Parathyroid adenoma (tissue), 2 donors: Measurements from ENCODE around the gene SHC2.
"Not testable (repeated sequence)": the region's sequence is repeated elsewhere in the genome, so short reads cannot be mapped to it uniquely, and the experiment has no call there.

ENCODE experiments used
- H2AFZ ChIP-seq: fragments of 300-600 bp; sonication (generic); one replicate; pipeline ENCODE4 v1.7.0; 2017; ENCODE audit warnings: antibody characterized with exemption, mild to moderate bottlenecking
- H3K27ac ChIP-seq: fragments of 300-600 bp; sonication (generic); one replicate; pipeline ENCODE4 v1.7.0; 2017
- H3K27me3 ChIP-seq: fragments of 300-600 bp; sonication (generic); one replicate; pipeline ENCODE4 v1.7.0; 2017; ENCODE audit warnings: low read length; ENCODE audit not compliant: control insufficient read depth, insufficient read depth
- H3K36me3 ChIP-seq: fragments of 300-600 bp; sonication (generic); one replicate; pipeline ENCODE4 v1.7.0; 2017; ENCODE audit warnings: low read length; ENCODE audit not compliant: control insufficient read depth, insufficient read depth
- H3K4me1 ChIP-seq: fragments of 300-600 bp; sonication (generic); one replicate; pipeline ENCODE4 v1.7.0; 2017; ENCODE audit warnings: control low read depth
- H3K4me2 ChIP-seq: fragments of 300-600 bp; sonication (generic); one replicate; pipeline ENCODE4 v1.7.0; 2017; ENCODE audit warnings: low read length
- H3K4me3 ChIP-seq: fragments of 300-600 bp; sonication (generic); one replicate; pipeline ENCODE4 v1.7.0; 2017; ENCODE audit warnings: low read depth, low read length
- H3K79me2 ChIP-seq: fragments of 300-600 bp; sonication (generic); one replicate; pipeline ENCODE4 v1.7.0; 2017; ENCODE audit warnings: control low read depth
- H3K9ac ChIP-seq: fragments of 300-600 bp; sonication (generic); one replicate; pipeline ENCODE4 v1.7.0; 2017; ENCODE audit warnings: mild to moderate bottlenecking
- H3K9me3 ChIP-seq: fragments of 300-600 bp; sonication (generic); one replicate; pipeline ENCODE4 v1.7.0; 2017; ENCODE audit warnings: low read length; ENCODE audit not compliant: control insufficient read depth
- TF ChIP-seq, protein P1 (sequence below): fragments of 300-600 bp; sonication (generic); IDR thresholded peaks from one replicate; pipeline ENCODE4 v1.7.0; 2017; ENCODE audit warnings: antibody characterized with exemption, mild to moderate bottlenecking
- donor health status: primary hyperparathyroidism.

Gene SHC2

DNA sequence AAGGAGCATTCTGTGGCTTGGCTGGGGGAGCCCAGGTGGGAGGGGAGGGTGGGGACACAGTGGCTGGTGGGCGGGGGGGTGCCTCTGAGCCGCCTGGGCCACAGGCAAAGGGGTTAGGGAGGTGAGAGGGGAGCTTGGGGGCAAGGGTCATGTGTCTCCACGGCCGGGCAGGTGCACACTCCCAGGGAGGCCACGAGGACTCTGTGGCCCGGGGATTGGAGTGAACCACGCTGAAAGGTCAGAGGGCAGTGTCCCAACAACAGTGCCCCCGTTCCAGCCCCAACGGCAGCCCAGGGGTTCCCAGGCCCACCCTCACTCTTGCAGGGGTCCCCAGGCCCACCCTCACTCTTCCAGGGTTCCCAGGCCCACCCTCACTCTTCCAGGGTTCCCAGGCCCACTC is 61.5 kb downstream of the SHC2 start:
- Histone ChIP-seq H2AFZ (no peak overlapping the region), H3K4me1 (no peaks in the 10 kb centered on the region), H3K36me3 (no peaks in the 10 kb centered on the region), H3K27me3 (no peaks in the 10 kb centered on the region), H3K9me3 (no peaks in the 10 kb centered on the region), H3K4me2 (no peak overlapping the region), H3K27ac (no peak overlapping the region), H3K79me2 (no peaks in the 10 kb centered on the region), H3K9ac (no peak overlapping the region), H3K4me3 (no peak overlapping the region)
- TF ChIP-seq, protein P1, sequence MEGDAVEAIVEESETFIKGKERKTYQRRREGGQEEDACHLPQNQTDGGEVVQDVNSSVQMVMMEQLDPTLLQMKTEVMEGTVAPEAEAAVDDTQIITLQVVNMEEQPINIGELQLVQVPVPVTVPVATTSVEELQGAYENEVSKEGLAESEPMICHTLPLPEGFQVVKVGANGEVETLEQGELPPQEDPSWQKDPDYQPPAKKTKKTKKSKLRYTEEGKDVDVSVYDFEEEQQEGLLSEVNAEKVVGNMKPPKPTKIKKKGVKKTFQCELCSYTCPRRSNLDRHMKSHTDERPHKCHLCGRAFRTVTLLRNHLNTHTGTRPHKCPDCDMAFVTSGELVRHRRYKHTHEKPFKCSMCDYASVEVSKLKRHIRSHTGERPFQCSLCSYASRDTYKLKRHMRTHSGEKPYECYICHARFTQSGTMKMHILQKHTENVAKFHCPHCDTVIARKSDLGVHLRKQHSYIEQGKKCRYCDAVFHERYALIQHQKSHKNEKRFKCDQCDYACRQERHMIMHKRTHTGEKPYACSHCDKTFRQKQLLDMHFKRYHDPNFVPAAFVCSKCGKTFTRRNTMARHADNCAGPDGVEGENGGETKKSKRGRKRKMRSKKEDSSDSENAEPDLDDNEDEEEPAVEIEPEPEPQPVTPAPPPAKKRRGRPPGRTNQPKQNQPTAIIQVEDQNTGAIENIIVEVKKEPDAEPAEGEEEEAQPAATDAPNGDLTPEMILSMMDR = no peak

DNA sequence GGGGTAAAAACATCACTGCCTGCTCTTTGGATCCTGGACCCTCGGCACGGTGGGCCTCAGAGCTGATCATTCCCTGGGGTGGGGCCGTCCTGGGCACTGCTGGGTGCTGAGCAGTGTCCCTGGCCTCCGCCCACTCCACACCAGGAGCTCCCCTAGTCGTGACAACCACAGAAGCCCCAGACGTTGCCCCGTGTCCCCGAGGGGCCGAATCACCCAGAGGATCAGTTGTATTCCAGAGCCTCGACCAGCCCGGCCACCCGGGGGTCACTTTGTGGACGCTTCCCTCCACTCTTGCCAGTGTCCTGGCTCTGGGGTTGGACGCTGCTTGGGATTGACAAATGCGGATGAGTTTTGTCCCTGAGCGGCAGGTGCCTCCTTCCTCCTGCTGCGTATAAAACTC is 62.1 kb downstream of the SHC2 start:
- no peaks in the 10 kb centered on the region for H3K36me3 ChIP-seq
- H3K9ac ChIP-seq = no peak overlapping the region
- no peaks in the 10 kb centered on the region for H3K9me3 ChIP-seq
- no peaks in the 10 kb centered on the region for H3K79me2 ChIP-seq
- no peak overlapping the region for H3K4me3 ChIP-seq
- no peaks in the 10 kb centered on the region for H3K4me1 ChIP-seq
- H2AFZ ChIP-seq = no peak overlapping the region
- no peaks in the 10 kb centered on the region for H3K27me3 ChIP-seq
- TF ChIP-seq, protein P1 = no peak
- no peak overlapping the region for H3K4me2 ChIP-seq
- H3K27ac ChIP-seq = no peak overlapping the region

DNA sequence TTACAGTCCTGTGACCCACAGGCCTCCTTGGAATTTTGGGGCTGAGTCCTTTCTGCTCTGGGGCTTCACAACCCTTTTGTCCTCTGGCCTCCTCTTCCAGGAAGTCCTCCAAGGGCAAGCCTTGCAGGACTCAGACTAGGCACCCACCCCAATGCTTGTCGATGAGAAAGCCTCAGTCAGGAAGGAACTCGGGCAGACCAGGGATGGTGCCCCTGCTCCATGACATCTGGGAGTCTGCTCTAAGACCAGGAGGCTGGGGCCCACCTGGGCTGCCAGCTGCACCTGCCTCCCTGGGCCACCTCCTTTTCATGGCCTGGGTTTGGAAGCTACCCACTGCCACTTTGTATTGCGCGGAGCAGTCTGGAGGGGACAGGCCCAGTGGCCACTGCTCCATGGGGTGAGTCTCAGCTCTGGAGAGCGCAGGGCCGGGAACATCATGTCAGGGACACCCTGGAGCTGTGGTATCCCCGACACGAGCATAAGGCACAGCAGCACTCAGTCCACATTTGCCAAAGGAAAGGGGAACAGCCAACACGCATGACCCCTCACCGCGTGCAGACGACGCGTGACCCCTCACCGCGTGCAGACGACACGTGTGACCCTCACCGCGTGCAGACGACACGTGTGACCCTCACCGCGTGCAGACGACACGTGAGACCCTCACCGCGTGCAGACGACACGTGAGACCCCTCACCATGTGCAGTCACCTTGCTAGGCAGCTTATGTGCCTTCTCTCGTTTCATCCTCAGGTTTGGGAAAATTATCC is 62.7 kb downstream of the SHC2 start:
- TF ChIP-seq, protein P1 = no peak
- Histone ChIP-seq H3K27me3 (no peaks in the 10 kb centered on the region), H3K4me1 (no peaks in the 10 kb centered on the region), H3K79me2 (no peaks in the 10 kb centered on the region), H3K4me2 (no peak overlapping the region), H3K27ac (no peak overlapping the region), H3K9ac (no peak overlapping the region), H3K4me3 (no peak overlapping the region), H3K36me3 (no peaks in the 10 kb centered on the region), H3K9me3 (no peaks in the 10 kb centered on the region), H2AFZ (no peak overlapping the region)

DNA sequence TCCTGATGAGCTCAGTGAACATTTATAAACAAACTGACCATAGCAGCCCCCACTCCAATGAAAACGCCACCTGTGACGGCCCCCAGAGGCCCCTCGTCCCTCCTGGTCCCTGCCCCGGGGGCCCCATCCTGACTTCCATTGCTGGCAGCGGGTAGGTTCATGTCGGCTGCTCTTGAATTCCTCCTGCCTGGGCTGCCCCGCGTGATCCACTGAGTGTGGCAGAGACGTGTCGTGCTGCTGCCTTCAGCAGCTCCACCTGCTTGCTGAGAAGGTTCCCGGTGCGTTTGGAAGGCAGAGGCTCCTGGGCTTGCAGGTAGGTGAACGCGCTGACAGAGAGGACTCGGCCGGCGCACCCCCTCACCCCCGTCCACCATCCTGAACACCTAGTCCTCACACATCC is 63.5 kb downstream of the SHC2 start:
- Histone ChIP-seq H3K4me1 (no peaks in the 10 kb centered on the region), H3K4me2 (no peak overlapping the region), H3K79me2 (no peaks in the 10 kb centered on the region), H3K27ac (no peak overlapping the region), H3K4me3 (no peak overlapping the region), H2AFZ (no peak overlapping the region), H3K27me3 (no peaks in the 10 kb centered on the region), H3K9me3 (no peaks in the 10 kb centered on the region), H3K36me3 (no peaks in the 10 kb centered on the region), H3K9ac (no peak overlapping the region)
- TF ChIP-seq, protein P1 = no peak

DNA sequence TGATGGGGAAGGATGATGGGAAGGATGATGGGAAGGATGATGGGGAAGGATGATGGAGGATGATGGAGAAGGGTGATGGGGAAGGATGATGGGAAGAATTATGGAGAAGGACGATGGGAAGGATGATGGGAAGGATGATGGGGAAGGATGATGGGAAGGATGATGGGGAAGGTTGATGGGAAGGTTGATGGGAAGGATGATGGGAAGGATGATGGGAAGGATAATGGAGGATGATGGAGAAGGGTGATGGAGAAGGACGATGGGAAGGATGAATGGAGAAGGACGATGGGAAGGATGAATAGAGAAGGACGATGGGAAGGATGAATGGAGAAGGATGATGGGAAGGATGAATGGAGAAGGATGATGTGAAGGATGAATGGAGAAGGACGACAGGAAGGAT is 65.4 kb downstream of the SHC2 start:
- no peak overlapping the region for H3K4me3 ChIP-seq
- no peak overlapping the region for H3K4me2 ChIP-seq
- no peaks in the 10 kb centered on the region for H3K79me2 ChIP-seq
- TF ChIP-seq, protein P1 = no peak
- no peak overlapping the region for H2AFZ ChIP-seq
- no peaks in the 10 kb centered on the region for H3K9me3 ChIP-seq
- no peaks in the 10 kb centered on the region for H3K4me1 ChIP-seq
- H3K27me3 ChIP-seq = no peaks in the 10 kb centered on the region
- H3K9ac ChIP-seq = no peak overlapping the region
- no peak overlapping the region for H3K27ac ChIP-seq
- H3K36me3 ChIP-seq = no peaks in the 10 kb centered on the region

DNA sequence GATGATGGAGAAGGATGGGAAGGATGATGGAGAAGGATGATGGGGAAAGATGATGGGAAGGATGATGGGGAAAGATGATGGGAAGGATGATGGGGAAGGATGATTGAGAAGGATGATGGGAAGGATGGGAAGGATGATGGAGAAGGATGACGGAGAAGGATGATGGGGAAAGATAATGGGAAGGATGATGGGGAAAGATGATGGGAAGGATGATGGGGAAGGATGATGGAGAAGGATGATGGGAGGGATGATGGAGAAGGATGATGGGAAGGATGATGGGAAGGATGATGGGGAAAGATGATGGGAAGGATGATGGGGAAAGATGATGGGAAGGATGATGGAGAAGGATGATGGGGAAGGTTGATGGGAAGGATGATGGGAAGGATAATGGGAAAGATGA is 66.0 kb downstream of the SHC2 start:
- H2AFZ ChIP-seq, H3K79me2 ChIP-seq, H3K4me2 ChIP-seq, H3K9me3 ChIP-seq, H3K27ac ChIP-seq, H3K36me3 ChIP-seq, H3K4me1 ChIP-seq, H3K27me3 ChIP-seq, H3K4me3 ChIP-seq, H3K9ac ChIP-seq: not testable (repeated sequence)

DNA sequence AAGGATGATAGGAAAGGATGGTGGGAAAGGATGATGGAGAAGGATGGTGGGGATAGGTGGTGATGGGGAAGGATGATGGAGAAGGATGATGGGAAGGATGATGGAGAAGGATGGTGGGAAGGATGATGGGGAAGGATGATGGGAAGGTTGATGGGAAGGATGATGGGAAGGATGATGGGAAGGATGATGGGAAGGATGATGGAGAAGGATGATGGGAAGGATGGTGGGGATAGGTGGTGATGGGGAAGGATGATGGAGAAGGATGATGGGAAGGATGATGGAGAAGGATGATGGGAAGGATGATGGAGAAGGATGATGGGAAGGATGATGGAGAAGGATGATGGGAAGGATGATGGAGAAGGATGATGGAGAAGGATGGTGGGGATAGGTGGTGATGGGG is 67.3 kb downstream of the SHC2 start:
- not testable (repeated sequence) for H3K9me3 ChIP-seq, H3K27ac ChIP-seq, H3K4me3 ChIP-seq, H3K9ac ChIP-seq, H3K4me2 ChIP-seq, H3K27me3 ChIP-seq, H3K36me3 ChIP-seq, H3K4me1 ChIP-seq, H3K79me2 ChIP-seq, H2AFZ ChIP-seq
